HTR-8/SVneo (cell line): Measurements from ENCODE around the gene PTPRK.

Experiments used
- DNase-seq: peaks from one replicate; pipeline ENCODE4 v3.0.0; 2011; ENCODE audit warnings: low spot score, mixed read lengths; ENCODE audit not compliant: insufficient read length
- FAIRE-seq: peaks from 2 replicates; lab custom pipeline; 2011; peaks lifted over from hg19 to GRCh38; lab: Jason Lieb, UNC

PTPRK gene

GRCh38 chr6:128517124-128517523, 3.3 kb downstream of the PTPRK start:
- FAIRE-seq (no peak), DNase-seq (no peak)

- FAIRE-seq (no peak), DNase-seq (no peak)
These were observed 3.9 kb downstream of the PTPRK start for GRCh38 chr6:128516514-128516898.

- FAIRE-seq (peak; percentile 9), DNase-seq (no peak)
These were observed 4.6 kb downstream of the PTPRK start for GRCh38 chr6:128515550-128516513.

GRCh38 chr6:128513878-128514277, 6.5 kb downstream of the PTPRK start:
- FAIRE-seq = no peak
- no peak for DNase-seq

- no peak for FAIRE-seq
These were observed 8.1 kb downstream of the PTPRK start for GRCh38 chr6:128512296-128512695.

GRCh38 chr6:128511506-128511905, 8.9 kb downstream of the PTPRK start:
- DNase-seq = no peak
- FAIRE-seq = no peak

More at GRCh38 chr6:128512296-128512695, 8.1 kb downstream of the PTPRK start:
- DNase-seq = no peak

- DNase-seq (no peak), FAIRE-seq (peak; percentile 16)
These were observed 10.7 kb downstream of the PTPRK start for GRCh38 chr6:128509709-128510108.

- peak; percentile 86 for FAIRE-seq
- DNase-seq = peak; percentile 64
These were observed 11.7 kb downstream of the PTPRK start for GRCh38 chr6:128508588-128509296.

- peak; percentile 13 for FAIRE-seq
- no peak for DNase-seq
These were observed 12.8 kb downstream of the PTPRK start for GRCh38 chr6:128507337-128508310.

- no peak for FAIRE-seq
- DNase-seq = no peak
These were observed 14.8 kb downstream of the PTPRK start for GRCh38 chr6:128505603-128506002.

- FAIRE-seq (no peak), DNase-seq (no peak)
These were observed 16.3 kb downstream of the PTPRK start for GRCh38 chr6:128504003-128504654.

GRCh38 chr6:128500749-128501600, 19.4 kb downstream of the PTPRK start:
- DNase-seq = no peak
- FAIRE-seq = peak; percentile 42

GRCh38 chr6:128500014-128500413, 20.4 kb downstream of the PTPRK start:
- DNase-seq (no peak), FAIRE-seq (no peak)

GRCh38 chr6:128499079-128499731, 21.2 kb downstream of the PTPRK start:
- no peak for FAIRE-seq

GRCh38 chr6:128498234-128498633, 22.2 kb downstream of the PTPRK start:
- FAIRE-seq = no peak
- DNase-seq = no peak

More at GRCh38 chr6:128499079-128499731, 21.2 kb downstream of the PTPRK start:
- no peak for DNase-seq

- DNase-seq (no peak), FAIRE-seq (no peak)
These were observed 24.7 kb downstream of the PTPRK start for GRCh38 chr6:128495536-128496333.

- DNase-seq (no peak), FAIRE-seq (no peak)
These were observed 26.0 kb downstream of the PTPRK start for GRCh38 chr6:128494440-128494839.
